ENCODE results near the gene PHAX.
"Not testable (repeated sequence)": the region's sequence is repeated elsewhere in the genome, so short reads cannot be mapped to it uniquely, and the experiment has no call there.

PHAX gene

DNA sequence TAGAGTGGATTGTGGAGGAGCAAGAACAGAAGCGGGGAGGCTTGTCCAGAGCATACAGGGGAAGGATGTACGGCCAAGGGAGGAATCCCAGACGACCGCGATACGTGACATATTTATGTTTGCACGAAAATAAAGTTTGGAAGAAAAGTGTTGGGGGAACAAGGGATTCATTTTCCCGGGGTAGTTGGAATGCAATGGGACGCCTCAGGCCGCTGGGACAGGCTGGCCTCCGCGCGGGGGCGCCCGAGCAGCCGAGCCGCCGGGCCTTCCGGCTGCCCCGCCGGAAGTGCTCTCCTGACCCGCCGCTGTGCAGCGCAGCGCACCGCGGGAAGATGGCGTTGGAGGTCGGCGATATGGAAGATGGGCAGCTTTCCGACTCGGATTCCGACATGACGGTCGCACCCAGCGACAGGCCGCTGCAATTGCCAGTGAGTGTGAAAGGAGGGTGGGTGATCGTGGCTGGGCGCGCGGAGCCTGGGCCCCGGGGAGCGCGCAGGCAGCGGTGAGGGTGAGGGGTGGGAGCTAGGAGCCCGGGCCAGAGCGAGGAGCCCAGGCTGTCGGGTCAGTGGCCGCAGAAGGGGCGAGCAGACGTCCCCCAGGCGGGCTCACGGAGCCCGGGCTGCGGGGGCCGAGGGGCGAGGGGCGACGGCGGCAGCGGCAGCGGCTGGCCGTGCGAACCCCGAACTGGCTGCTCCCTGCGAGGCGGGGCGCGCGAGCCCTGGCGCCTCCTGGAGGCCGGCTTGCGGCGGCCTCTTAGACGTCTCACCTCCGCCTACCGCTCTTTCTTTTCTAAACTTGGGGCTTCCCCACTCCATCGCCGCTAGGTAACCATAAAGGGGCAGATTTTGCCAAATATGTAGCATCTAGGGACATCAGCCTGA is at the start of gene PHAX:
Gene PHAX (plus strand): TSS at position 317 of the 881 bp plus-strand sequence. CDS start 16 bp downstream, at position 333.
- H3K4me3 ChIP-seq (ENCODE audit: low read depth, low read length) = peak within 1 kb of the TSS; percentile 86

GRCh38 chr5:126552614-126553013 is 48.1 kb upstream of the PHAX start:
- no peak overlapping the region for H3K4me3 ChIP-seq (ENCODE audit: low read depth, low read length)

- not testable (repeated sequence) for H3K4me3 ChIP-seq (ENCODE audit: low read depth, low read length)
Observed at GRCh38 chr5:126555101-126555500, 45.6 kb upstream of the PHAX start.

DNA sequence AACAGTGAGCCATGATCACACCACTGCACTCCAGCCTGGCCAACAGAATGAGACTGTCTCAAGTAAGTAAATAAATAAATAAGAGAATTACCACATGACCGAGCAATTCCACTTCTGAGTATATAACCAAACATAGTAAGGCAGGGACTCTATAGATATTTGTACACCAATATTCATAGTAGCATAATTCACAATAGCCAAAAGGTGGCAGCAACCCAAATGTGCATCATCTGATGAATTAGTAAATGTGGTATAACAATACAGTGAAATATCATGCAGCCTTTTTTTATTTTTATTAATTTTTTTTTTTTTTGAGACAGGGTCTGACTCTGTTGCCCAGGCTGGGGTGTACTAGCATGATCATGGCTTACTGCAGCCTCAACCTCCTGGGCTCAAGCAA is 38.8 kb upstream of the PHAX start:
- no peak overlapping the region for H3K4me3 ChIP-seq (ENCODE audit: low read depth, low read length)

GRCh38 chr5:126562823-126563222 is 37.9 kb upstream of the PHAX start:
- no peak overlapping the region for H3K4me3 ChIP-seq (ENCODE audit: low read depth, low read length)

- no peak overlapping the region for H3K4me3 ChIP-seq (ENCODE audit: low read depth, low read length)
Observed at GRCh38 chr5:126568206-126568755, 32.5 kb upstream of the PHAX start.

GRCh38 chr5:126575644-126576043 is 25.1 kb upstream of the PHAX start:
- no peak overlapping the region for H3K4me3 ChIP-seq (ENCODE audit: low read depth, low read length)

DNA sequence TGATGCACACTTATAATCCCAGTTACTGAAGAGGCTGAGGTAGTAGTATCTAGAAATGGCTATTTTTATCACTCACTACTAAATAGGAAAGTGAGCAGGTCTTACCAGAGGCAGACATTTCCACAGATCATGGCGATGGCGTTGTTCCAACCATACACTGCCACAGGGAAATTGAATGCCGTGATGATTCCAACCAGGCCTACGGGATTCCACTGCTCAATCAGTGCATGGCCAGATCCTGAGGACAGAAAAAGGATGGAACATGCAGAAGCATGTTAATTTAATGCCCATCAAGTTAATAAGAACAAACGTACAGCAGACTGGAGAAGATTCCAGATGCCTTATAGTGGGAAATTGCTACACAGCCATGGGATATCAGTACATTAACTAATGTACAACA is 23.8 kb upstream of the PHAX start:
- no peak overlapping the region for H3K4me3 ChIP-seq (ENCODE audit: low read depth, low read length)

- H3K4me3 ChIP-seq (ENCODE audit: low read depth, low read length) = no peak overlapping the region
Observed at GRCh38 chr5:126577415-126577814, 23.3 kb upstream of the PHAX start.

- H3K4me3 ChIP-seq (ENCODE audit: low read depth, low read length) = no peak overlapping the region
Observed at GRCh38 chr5:126579716-126580115, 21.0 kb upstream of the PHAX start.

DNA sequence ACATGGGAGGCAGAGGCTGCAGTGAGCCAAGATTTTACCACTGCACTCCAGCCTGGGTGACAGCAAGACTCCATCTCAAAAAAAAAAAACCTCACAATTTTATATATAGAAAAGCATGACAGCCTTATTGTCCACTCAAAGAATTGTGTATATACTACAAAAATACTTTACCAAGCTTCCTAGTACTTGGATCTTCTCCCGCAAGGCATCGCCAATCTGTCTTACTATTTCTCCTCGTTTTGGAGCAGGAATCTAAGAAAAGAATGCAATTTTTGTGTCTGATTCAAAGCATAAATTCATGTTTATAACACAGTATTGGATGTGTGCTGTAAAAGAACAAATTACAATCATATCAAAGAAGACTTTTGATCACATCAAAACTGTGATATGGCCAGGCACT is 17.0 kb upstream of the PHAX start:
- H3K4me3 ChIP-seq (ENCODE audit: low read depth, low read length) = no peak overlapping the region

DNA sequence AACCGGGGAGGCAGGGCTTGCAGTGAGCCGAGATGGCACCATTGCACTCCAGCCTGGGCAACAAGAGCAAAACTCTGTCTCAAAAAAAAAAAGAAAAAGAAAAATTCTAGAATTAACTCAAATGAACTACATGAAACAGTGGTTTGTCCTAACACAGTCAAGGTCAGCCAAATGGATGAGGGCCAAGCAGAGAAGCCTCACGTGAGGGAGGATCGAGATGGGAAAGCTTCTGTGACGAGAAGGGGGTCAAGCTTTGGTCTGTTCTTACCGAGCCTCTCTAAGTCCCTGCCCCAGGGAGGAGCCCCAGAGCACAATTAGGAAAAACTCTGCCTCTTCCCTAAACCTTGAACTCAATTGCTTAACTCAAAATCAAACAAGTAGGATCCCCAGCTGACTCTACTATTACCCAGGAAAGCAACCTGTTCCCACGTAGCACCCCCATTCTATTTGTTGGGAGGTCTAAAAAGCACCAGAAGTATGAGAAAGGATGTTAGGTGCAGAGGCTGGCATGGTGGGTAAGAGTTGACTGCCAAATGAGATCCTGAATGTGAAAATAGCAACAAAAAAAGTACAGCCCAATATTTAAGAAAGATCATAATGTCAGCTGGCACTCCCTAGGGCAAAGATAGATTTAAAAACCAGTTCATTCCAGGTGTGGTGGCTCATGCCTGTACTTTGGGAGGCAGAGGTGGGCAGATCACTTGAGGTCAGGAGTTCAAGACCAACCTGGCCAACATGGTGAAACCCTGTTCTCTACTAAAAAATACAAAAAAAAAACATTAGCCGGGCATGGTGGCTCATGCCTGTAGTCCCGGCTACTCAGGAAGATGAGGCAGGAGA is 13.0 kb upstream of the PHAX start:
- H3K4me3 ChIP-seq (ENCODE audit: low read depth, low read length) = no peak overlapping the region

DNA sequence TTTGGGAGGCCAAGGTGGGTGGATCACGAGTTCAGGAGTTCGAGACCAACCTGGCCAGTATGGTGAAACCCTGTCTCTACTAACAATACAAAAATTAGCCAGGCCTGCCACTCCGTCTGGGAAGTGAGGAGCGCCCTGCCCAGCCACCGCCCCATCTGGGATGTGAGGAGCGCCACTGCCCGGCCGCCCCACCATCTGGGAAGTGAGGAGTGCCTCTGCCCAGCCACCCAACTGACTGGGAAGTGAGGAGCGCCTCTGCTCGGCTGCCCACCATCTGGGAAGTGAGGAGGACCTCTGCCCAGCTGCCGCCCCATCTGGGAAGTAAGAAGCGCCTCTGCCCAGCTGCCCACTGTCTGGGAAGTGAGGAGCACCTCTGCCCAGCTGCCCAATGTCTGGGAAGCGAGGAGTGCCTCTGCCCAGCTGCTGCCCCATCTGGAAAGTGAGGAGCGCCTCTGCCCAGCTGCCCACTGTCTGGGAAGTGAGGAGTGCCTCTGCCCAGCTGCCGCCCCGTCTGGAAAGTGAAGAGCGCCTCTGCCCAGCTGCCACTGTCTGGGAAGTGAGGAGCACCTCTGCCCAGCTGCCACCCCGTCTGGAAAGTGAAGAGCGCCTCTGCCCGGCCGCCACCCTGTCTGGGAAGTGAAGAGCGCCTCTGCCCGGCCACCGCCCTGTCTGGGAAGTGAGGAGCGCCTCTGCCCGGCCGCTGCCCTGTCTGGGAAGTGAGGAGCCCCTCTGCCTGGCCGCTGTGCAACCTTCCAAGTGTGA is 11.0 kb upstream of the PHAX start:
- H3K4me3 ChIP-seq (ENCODE audit: low read depth, low read length) = no peak overlapping the region

DNA sequence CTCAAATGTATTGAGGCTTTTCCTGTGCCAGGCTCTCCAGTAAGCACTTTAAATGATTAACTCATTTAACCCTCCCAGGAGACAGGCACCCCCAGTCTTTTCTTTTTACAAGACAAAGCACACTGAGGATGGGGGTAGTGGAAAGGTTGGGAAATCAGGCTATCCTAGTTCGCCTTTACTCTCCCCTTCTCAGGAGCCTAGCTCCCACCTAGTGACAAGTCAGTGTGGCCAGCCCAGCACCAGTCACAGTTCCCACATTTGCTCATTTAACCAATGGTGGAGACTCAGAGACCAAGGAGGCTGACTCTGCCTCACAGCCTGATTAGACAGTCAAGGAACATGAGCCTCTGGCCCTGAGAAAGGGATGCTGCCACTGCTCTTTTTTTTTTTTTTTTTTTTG is 9.2 kb upstream of the PHAX start:
- no peak overlapping the region for H3K4me3 ChIP-seq (ENCODE audit: low read depth, low read length)

- peak within 1 kb of the TSS; percentile 81 for H3K4me3 ChIP-seq (ENCODE audit: low read depth, low read length)
Observed at GRCh38 chr5:126594748-126595485, 5.8 kb upstream of the PHAX start, which contains the start of gene ALDH7A1. ALDH7A1 (minus strand) TSS chr5:126595219; CDS start chr5:126595198, 21 bp downstream.

GRCh38 chr5:126595486-126596083 is 5.2 kb upstream of the PHAX start:
- peak overlapping the region; percentile 81 for H3K4me3 ChIP-seq (ENCODE audit: low read depth, low read length)

GRCh38 chr5:126597156-126597555 is 3.6 kb upstream of the PHAX start:
- H3K4me3 ChIP-seq (ENCODE audit: low read depth, low read length) = no peak overlapping the region

DNA sequence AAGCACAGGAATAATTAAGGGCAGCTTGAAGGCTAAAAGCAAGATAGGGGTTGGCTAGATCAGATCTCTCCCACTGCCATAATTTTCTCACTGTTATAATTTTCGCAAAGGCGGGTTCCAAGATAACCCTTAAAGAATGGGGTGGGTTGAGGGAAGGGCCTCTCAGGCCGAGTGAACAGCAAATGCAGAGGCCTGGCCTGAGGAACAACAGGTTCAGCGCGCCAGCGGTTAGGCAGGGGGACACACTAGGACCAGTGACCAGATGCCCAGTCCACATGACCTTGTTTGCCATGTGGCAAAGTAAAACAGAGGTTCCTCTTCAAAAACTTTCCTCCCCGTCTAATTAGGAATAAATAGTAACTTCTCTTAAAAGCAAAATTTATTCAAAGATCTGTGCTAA is 1.2 kb upstream of the PHAX start:
- no peak overlapping the region for H3K4me3 ChIP-seq (ENCODE audit: low read depth, low read length)

GRCh38 chr5:126599971-126600630 is 646 bp upstream of the PHAX start:
- peak overlapping the region; percentile 86 for H3K4me3 ChIP-seq (ENCODE audit: low read depth, low read length)

Measured in iPS-11a (cell line).